Stimulated activated CD4-positive, alpha-beta T cell treated with anti-CD3 and anti-CD28 coated beads, TNF-alpha, amount 100 ng/mL, for 1 hour (primary cell): ENCODE measurements around the gene RAB33B.
A peak's percentile ranks its signal among the peaks of the same experiment; 100 is the strongest.
"Not testable (repeated sequence)": the region's sequence is repeated elsewhere in the genome, so short reads cannot be mapped to it uniquely, and the experiment has no call there.

Experiments used
- DNase-seq, 3 donors: peaks; one replicate each; pipeline ENCODE4 v3.0.0-alpha.2; 2020; ENCODE audit warnings: low read depth in 3 of 3, low spot score in 1 of 3

RAB33B gene

DNA sequence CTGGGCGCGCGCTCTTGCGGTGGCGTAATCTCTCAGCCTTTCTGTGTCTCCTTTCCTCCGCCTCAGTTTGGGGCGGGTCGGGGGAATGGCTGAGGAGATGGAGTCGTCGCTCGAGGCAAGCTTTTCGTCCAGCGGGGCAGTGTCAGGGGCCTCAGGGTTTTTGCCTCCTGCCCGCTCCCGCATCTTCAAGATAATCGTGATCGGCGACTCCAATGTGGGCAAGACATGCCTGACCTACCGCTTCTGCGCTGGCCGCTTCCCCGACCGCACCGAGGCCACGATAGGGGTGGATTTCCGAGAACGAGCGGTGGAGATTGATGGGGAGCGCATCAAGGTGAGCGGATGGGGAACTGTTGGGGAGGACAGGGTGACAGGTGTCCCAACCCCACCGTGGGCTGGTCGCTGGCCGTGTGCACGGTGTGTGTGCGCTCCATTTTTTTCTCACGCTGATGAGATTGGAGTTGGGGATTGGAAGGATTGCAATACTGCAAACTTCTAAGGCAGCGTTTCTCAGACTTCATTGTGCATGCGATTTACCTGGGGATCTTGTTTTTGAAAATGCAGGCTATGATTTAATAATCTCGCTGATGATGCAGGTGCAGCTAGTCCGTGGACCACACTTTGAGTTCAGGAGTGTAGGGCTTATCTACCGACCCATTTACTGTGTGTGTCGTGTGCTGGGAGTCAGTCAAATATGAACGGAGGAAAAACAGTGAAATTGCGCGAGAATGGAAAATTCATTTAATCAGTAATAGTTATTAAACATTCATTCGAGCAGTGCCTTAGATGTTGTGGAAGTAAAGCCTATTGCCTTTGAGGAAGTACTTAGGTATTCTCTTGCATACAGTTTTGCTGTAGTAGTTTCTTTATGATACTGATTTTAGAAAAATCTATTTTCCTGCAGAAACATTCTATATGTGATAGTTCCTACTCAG is at the start of gene RAB33B:
RAB33B (plus strand) TSS at position 11 of the 935 bp plus-strand sequence; CDS start at position 86, 75 bp downstream.
- no peak for DNase-seq

- DNase-seq = no peak
Measured at GRCh38 chr4:139410312-139410711, 43.6 kb upstream of the RAB33B start.

DNA sequence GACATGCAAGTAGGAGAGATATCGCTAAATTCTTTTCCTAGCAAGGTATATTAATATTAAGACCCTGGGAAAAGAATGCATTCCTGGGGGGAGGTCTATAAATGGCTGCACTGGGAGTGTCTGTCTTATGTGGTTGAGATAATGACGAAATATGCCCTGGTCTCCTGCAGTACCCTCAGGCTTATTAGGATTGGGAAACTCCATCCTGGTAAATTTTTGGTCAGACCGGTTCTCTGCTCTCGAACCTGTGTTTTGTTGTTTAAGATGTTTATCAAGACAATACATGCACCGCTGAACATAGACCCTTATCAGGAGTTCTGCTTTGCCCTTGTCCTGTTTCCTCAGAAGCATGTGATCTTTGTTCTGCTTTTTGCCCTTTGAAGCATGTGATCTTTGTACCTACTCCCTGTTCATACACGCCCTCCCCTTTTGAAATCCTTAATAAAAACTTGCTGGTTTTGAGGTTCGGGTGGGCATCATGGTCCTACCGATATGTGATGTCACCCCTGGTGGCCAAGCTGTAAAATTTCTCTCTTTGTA is 39.2 kb upstream of the RAB33B start:
- not testable (repeated sequence) for DNase-seq

- no peak for DNase-seq
Measured at GRCh38 chr4:139416073-139416673, 37.7 kb upstream of the RAB33B start.

DNA sequence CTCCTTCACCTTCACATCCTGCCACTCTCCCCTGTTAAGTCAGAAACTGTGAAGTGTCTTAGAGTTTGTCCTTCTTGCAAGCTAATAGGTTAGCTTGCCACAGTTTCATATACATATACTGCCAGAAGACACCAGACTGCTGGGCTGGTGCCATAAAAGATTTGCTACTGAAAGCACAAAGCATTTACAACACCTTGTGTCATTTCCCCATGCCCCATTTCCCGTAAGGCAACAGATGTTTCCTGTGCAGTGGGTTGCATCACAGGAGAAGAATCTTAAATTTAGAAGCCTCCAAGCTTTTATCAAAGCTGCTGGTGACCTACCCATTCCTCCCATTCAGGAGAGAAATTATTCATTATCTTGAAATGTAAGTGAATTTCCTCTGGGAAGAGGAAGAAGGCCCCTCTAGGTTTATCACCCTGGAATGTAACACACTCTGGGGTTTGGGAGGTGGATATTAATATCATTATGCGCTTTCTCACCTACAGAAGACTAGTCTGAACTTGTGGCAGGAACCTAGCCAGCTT is 34.5 kb upstream of the RAB33B start:
- no peak for DNase-seq

GRCh38 chr4:139420652-139421051 is 33.3 kb upstream of the RAB33B start:
- no peak for DNase-seq

GRCh38 chr4:139436122-139436521 is 17.8 kb upstream of the RAB33B start:
- no peak for DNase-seq

DNA sequence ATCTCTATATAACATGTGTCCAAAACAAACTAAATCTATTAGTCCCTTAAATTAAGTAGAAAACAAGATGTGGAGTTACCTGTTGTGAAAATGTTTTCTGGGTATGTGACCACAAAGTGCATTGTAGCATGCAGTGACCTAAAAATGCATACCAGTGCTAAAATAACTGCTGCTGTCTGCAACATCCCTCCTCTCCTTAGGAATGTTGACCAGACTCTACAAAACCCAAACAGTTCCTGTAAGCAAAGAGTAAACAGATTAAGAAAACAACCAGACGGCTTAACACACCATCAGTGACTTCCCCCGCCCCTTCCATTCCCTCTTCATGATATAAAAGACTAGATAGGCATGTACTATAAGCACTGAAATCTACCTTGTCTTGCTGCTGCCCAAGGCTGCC is 15.8 kb upstream of the RAB33B start:
- DNase-seq = no peak

- DNase-seq = no peak
Measured at GRCh38 chr4:139441029-139441428, 12.9 kb upstream of the RAB33B start.

GRCh38 chr4:139443661-139444060 is 10.3 kb upstream of the RAB33B start:
- DNase-seq = no peak

DNA sequence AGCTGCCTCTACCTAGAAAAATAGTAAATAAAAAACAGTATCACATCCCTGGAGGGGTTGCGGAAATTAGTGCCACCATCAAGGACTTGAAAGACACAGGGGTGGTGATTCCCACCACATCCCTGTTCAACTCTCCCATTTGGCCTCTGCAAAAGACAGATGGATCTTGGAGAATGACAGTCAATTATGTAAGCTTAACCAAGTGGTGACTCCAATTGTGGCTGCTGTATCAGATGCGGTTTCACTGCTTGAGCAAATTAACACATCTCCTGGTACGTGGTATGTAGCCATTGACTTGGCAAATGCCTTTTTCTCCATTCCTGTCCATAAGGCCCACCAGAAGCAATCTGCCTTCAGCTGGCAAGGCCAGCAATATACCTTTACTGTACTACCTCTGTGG is 9.0 kb upstream of the RAB33B start:
- DNase-seq = not testable (repeated sequence)

- not testable (repeated sequence) for DNase-seq
Measured at GRCh38 chr4:139447078-139447477, 6.8 kb upstream of the RAB33B start.

- no peak for DNase-seq
Measured at GRCh38 chr4:139450586-139450985, 3.3 kb upstream of the RAB33B start.

DNA sequence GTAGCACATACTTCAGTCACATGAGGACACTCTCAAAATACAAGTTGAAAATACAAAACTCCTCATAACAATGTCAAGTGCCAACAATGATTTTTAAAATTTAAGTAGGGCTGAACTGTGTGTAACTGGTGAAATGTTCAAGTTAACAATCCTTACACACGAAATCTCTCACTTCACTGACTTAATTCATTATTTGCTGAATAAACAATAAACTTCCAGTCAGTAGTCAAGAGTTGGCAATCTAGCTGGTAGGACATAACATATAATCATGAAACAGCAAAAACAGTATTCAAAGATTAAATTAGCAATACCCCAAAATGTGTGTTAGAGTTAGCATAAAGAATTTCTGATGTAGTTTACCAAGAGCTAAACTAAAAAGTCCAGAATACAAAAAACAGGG is 1.9 kb upstream of the RAB33B start:
- DNase-seq = no peak

GRCh38 chr4:139453041-139453370 is 915 bp upstream of the RAB33B start:
- DNase-seq = peak in 2 of 3 donors; percentile 29 to 37

DNA sequence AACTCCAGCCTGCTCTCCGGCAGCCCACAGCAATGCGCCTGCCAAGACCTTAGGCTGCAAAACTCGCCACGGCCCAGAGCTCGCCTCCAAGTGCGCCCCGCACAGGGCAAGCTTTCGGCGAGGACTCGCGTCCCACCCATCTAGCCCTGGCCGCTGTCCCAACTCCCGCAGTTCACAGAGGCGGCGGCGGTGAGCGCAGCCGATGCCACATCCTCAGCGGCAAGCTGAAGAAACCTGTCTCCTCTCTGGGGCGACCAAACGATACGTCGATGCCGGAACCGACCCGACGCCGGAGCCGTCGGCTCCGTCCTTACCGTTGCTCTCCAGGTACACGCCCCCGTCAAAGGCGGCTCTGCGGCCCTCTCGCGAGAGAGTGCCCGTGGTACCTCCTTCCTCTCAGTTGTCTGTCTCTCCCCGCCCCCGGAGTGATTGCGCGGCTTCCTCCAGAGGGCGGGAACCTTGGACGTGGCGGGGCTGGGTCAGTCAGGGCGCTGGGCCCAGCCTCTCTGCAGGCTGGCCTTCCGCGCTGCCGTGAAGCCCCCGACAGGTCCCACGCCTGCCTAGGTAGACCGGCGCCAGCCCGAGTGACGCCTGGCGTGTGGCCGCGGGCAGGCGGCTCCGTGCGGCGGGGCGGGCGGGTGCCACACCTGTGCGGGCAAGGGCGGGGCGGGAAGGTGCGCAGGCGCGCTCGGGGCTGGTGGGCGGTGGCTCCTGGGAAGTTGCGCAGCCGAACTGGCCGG is 380 bp upstream of the RAB33B start:
- DNase-seq = peak; percentile 91 to 96 (median 91)

DNA sequence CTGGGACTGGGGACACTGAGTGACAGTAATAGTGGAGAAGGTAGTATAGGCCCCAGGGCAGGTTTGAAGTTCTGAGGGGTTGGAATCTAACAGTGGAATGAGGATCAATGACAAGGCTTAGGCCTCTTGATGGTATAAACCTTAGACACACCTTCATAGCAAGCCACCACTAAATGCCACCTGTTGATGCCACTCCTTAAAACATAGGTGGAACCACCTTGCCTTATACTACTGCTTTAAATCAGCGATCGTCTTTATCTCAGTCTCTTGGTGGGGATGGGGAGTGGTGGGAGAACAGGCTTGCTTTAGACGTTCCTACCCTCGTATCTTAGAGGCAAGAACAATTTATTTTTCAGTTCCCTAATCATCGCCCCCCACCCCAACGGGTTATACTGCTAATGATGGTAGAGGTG is 1.2 kb downstream of the RAB33B start:
- DNase-seq = no peak

GRCh38 chr4:139457318-139457717 is 3.4 kb downstream of the RAB33B start:
- no peak for DNase-seq

- no peak for DNase-seq
Measured at GRCh38 chr4:139458543-139458942, 4.6 kb downstream of the RAB33B start.

DNA sequence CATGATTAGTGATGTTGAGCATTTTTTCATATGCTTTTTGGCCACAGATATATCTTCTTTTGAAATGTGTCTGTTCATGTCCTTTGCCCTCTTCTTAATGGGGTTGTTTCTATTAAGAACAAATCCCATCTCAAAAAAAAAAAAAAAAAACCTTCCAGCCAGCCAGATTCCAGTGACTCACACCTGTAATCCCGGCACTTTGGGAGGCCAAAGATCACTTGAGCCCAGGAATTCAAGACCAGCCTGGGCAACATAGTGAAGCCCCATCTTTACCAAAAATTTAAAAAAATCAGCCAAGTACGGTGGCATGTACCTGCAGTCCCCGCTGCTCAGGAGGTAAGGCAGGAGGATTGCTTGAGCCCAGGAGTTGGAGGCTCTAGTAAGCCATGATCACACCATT is 5.1 kb downstream of the RAB33B start:
- DNase-seq = no peak

- no peak for DNase-seq
Measured at GRCh38 chr4:139460565-139460964, 6.6 kb downstream of the RAB33B start.
